Measurements from ENCODE around the gene TNNC2. TPM values are rescaled to one million over a fixed set of nuclear protein-coding genes. Genes with fewer than 3 reads are reported as not detected.

The TNNC2 gene
- polyA plus RNA-seq, 12 donors, result 1,517 to 8,366 (median 5,425) TPM

- DNase-seq, result no peak
Measured at GRCh38 chr20:45792317-45793118, 34.6 kb downstream of the TNNC2 start.

DNA sequence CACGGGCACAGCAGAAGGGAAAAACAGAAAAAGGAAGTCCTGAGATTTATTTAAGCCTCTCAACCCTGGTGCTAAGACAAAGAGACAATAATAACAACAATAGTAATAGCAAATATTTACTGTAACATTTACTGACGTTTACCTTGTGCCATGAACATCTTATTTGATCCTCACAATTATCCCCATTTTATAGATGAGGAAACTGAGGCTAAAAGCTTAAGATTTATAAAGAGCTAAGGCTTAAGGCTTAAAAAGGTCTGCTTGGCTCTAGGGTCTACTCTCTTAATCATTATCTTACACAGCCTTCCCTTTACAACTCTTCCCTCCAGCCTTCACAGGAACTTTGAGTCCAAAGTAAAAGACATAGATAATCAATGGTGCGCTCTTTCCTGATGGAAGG lies 38.8 kb downstream of the TNNC2 start:
- no peak for DNase-seq

DNA sequence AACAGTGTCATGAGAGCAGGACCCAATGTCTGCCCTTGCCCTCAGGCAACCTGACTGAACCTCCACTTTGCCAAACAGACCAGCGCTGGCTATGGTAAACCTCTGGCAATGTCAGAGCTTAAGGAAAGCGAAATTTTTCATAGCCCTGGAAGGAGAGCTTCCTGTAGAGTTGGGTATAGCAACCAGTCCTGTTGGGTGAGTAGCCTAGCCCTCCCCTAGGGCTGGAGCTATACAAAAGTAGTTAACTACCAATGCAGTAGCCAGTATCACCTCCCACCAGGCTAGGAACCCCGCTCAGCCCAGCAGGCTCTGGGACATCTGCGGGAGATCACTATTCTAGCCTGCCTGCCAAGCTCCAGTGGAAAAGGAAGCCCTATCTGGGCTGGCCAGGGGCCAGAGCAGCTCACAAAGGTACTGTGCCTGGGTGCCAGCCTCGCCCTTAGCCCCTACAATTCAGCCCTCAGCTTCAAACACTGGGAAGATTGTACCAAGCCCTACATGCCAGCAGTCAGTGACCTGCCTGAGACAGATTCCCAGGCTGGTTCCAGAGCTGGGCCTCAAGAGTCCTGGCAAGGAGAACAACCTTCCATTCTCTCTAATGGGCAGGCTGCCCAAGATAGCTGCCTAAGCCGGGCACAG lies 43.3 kb downstream of the TNNC2 start:
- no peak for DNase-seq

DNA sequence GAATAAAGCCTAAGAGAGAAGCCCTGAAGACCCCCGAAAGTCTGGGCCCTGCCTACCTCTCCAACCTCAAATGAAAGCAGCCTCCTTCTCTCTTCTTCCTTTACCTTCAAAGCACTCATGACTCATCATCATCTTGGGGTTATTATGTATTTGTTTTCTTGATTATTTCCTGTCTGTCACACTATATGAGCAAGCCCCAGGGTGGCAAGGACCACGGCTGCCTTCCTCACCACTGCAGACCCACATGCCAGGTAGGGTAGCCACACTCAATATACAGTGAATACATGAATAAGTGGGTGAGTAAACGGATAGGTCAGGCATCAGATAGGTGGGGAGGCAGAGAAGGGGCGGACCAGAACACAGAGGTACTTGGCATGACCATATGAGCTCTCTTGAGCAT lies 44.2 kb downstream of the TNNC2 start:
- no peak for DNase-seq

- no peak for DNase-seq
Measured at GRCh38 chr20:45781391-45781931, 45.7 kb downstream of the TNNC2 start.

GRCh38 chr20:45780159-45780558 lies 47.0 kb downstream of the TNNC2 start:
- no peak for DNase-seq

GRCh38 chr20:45779011-45779915 lies 47.8 kb downstream of the TNNC2 start:
- peak; percentile 87 for DNase-seq

DNA sequence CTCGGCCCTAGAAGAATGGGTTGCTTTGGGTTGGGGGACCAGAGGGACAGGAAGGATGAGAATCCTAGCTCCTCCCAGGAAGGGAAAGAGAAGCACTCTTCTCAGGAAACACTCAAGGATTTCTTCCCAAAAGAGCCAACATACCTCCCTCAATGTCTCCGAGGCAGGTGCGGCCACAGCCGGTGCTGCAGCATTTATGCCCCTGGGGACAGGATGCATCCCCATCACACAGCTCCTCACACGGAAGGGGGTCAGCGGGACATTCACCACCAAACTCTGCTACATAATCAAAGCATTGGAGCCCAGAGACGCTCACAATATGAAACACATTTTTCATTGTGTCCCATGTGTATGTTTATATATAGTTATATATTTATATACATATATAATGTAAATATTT lies 50.2 kb downstream of the TNNC2 start:
- DNase-seq, result no peak

DNA sequence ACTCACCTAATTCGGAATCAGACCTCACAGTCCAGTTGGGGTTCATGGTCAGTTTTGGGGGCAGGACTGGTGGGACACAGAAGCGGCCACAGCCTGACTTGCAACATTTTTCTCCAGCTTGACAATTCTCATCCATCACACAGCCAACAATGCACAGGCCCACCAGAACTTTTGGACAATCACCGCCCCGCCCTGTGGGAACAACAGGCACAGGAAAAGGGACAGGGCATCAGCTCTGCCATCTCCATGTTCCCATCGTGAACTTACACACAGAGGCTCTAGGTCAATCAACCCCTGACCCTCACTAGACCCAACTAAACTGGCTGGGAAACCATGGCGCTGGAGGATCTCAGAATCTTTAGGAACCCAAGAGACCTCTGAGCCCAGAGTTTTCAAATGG lies 51.7 kb downstream of the TNNC2 start:
- no peak for DNase-seq

DNA sequence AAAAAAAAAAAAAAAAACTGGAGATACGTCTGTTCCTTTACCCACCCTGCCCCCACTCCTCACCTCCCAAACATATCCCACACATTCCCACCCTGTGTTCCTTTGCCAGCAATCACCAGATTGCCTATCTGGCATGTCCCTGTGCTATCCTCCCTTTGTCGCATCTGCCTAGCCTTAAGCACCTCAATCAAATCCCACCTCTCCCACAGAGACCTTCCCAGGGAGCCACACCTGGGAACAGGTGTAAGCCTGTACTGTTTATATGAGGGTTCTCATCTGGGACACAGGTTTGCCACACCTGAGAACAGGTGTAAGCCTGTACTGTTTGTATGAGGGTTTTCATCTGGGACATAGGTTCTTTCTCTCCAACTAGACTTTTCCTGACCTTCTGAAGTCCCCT lies 52.2 kb downstream of the TNNC2 start:
- no peak for DNase-seq

Other genes with a start within 250 kb of the TNNC2 start
- not detected for gene WFDC8, start 248.0 kb downstream of the TNNC2 start, polyA plus RNA-seq (ENCODE audit: insufficient read length in 12 of 12)
- gene WFDC10A, start 197.6 kb downstream of the TNNC2 start, polyA plus RNA-seq (ENCODE audit: insufficient read length in 12 of 12), result not detected
- gene WFDC9, start 196.0 kb downstream of the TNNC2 start, polyA plus RNA-seq (ENCODE audit: insufficient read length in 12 of 12), result not detected
- not detected for gene WFDC11, start 157.1 kb downstream of the TNNC2 start, polyA plus RNA-seq (ENCODE audit: insufficient read length in 12 of 12)
- gene WFDC13, start 125.3 kb downstream of the TNNC2 start, polyA plus RNA-seq (ENCODE audit: insufficient read length in 12 of 12), result under 1 TPM in 1 of 12 donors, not detected in 11; 0.13 TPM
- not detected for gene WFDC10B, start 122.3 kb downstream of the TNNC2 start, polyA plus RNA-seq (ENCODE audit: insufficient read length in 12 of 12)
- gene SPINT4, start 105.0 kb downstream of the TNNC2 start, polyA plus RNA-seq (ENCODE audit: insufficient read length in 12 of 12), result not detected
- gene WFDC3, start 35.4 kb downstream of the TNNC2 start, polyA plus RNA-seq (ENCODE audit: insufficient read length in 12 of 12), result 1 to 10 TPM in 3 of 12 donors, under 1 TPM in 6, not detected in 3; 0.18 to 1.8 (median 0.74) TPM
- gene DNTTIP1, start 35.4 kb downstream of the TNNC2 start, polyA plus RNA-seq (ENCODE audit: insufficient read length in 12 of 12), result 10 to 100 TPM in 11 of 12 donors, not detected in 1; 33.2 to 55.0 (median 45.1) TPM
- gene UBE2C, start 14.7 kb downstream of the TNNC2 start, polyA plus RNA-seq (ENCODE audit: insufficient read length in 12 of 12), result 10 to 100 TPM in 11 of 12 donors, not detected in 1; 19.8 to 66.7 (median 30.8) TPM
- gene SNX21, start 6.5 kb upstream of the TNNC2 start, polyA plus RNA-seq (ENCODE audit: insufficient read length in 12 of 12), result 10 to 100 TPM in 11 of 12 donors, not detected in 1; 14.4 to 30.9 (median 22.4) TPM
- 10 to 100 TPM in 11 of 12 donors, not detected in 1; 14.1 to 28.6 (median 22.1) TPM for gene ACOT8, start 30.1 kb upstream of the TNNC2 start, polyA plus RNA-seq (ENCODE audit: insufficient read length in 12 of 12)
- gene ZSWIM3, start 30.3 kb upstream of the TNNC2 start, polyA plus RNA-seq (ENCODE audit: insufficient read length in 12 of 12), result 1 to 10 TPM in 10 of 12 donors, not detected in 2; 3.0 to 4.1 (median 3.5) TPM
- gene ZSWIM1, start 53.9 kb upstream of the TNNC2 start, polyA plus RNA-seq (ENCODE audit: insufficient read length in 12 of 12), result 10 to 100 TPM in 6 of 12 donors, 1 to 10 TPM in 5, not detected in 1; 5.0 to 14.3 (median 10.2) TPM
- 10 to 100 TPM in 1 of 12 donors, 1 to 10 TPM in 10, not detected in 1; 2.9 to 17.1 (median 6.7) TPM for gene SPATA25, start 60.3 kb upstream of the TNNC2 start, polyA plus RNA-seq (ENCODE audit: insufficient read length in 12 of 12)
- gene NEURL2, start 63.9 kb upstream of the TNNC2 start, polyA plus RNA-seq (ENCODE audit: insufficient read length in 12 of 12), result 10 to 100 TPM in 9 of 12 donors, 1 to 10 TPM in 2, not detected in 1; 8.2 to 20.2 (median 11.3) TPM
- gene CTSA, start 64.0 kb upstream of the TNNC2 start, polyA plus RNA-seq (ENCODE audit: insufficient read length in 12 of 12), result 100 to 1,000 TPM in 1 of 12 donors, 10 to 100 TPM in 10, not detected in 1; 54.5 to 110 (median 60.1) TPM
- 10 to 100 TPM in 11 of 12 donors, not detected in 1; 13.1 to 54.0 (median 21.1) TPM for gene PLTP, start 84.8 kb upstream of the TNNC2 start, polyA plus RNA-seq (ENCODE audit: insufficient read length in 12 of 12)
- 10 to 100 TPM in 11 of 12 donors, not detected in 1; 20.6 to 40.3 (median 22.7) TPM for gene PCIF1, start 107.4 kb upstream of the TNNC2 start, polyA plus RNA-seq (ENCODE audit: insufficient read length in 12 of 12)
- 10 to 100 TPM in 5 of 12 donors, 1 to 10 TPM in 6, not detected in 1; 6.4 to 16.5 (median 9.4) TPM for gene ZNF335, start 144.9 kb upstream of the TNNC2 start, polyA plus RNA-seq (ENCODE audit: insufficient read length in 12 of 12)
- 10 to 100 TPM in 1 of 12 donors, 1 to 10 TPM in 3, under 1 TPM in 7, not detected in 1; 0.09 to 23.8 (median 0.29) TPM for gene MMP9, start 181.6 kb upstream of the TNNC2 start, polyA plus RNA-seq (ENCODE audit: insufficient read length in 12 of 12)
- 1 to 10 TPM in 5 of 12 donors, under 1 TPM in 5, not detected in 2; 0.67 to 3.3 (median 1.1) TPM for gene SLC12A5, start 201.9 kb upstream of the TNNC2 start, polyA plus RNA-seq (ENCODE audit: insufficient read length in 12 of 12)

Data from muscle of arm (tissue), 12 donors.